Endodermal cell (in vitro differentiated cells): Measurements from ENCODE around the gene TMEM222. TPM values are rescaled to one million over a fixed set of nuclear protein-coding genes. Genes with fewer than 3 reads are reported as not detected.

ENCODE experiments used
- DNase-seq: peaks from one replicate; pipeline ENCODE4 v3.0.0-alpha.2; 2017
- H3K27ac ChIP-seq: 2 replicates; pipeline ENCODE4 v1.5.1; 2013; ENCODE audit warnings: mild to moderate bottlenecking, low read depth, low read length, moderate library complexity
- H3K27me3 ChIP-seq: 2 replicates; pipeline ENCODE4 v1.6.1; 2013; ENCODE audit warnings: mild to moderate bottlenecking, low read length, moderate library complexity; ENCODE audit not compliant: insufficient read depth, control insufficient read depth, poor library complexity, severe bottlenecking
- H3K36me3 ChIP-seq: 2 replicates; pipeline ENCODE4 v1.7.0; 2013; ENCODE audit warnings: mild to moderate bottlenecking, low read length, moderate library complexity; ENCODE audit not compliant: control insufficient read depth, insufficient read depth
- H3K4me1 ChIP-seq: one replicate; pipeline ENCODE4 v1.7.0; 2013; ENCODE audit warnings: low read length; ENCODE audit not compliant: control insufficient read depth, insufficient read depth
- H3K4me3 ChIP-seq: 2 replicates; pipeline ENCODE4 v1.5.1; 2013; ENCODE audit warnings: mild to moderate bottlenecking, low read length, moderate library complexity
- H3K9ac ChIP-seq: 2 replicates; pipeline ENCODE4 v1.6.1; 2013; ENCODE audit warnings: mild to moderate bottlenecking, low read length, moderate library complexity; ENCODE audit not compliant: poor library complexity, severe bottlenecking; ENCODE audit errors: extremely low read depth
- H3K9me3 ChIP-seq: 2 replicates; pipeline ENCODE4 v1.6.1; 2013; ENCODE audit warnings: mild to moderate bottlenecking, low read length, moderate library complexity; ENCODE audit not compliant: control insufficient read depth
- H3K27ac Mint-ChIP-seq: 2 replicates; pipeline ENCODE4 v1.8.0; 2020; ENCODE audit warnings: mixed read lengths
- H3K27me3 Mint-ChIP-seq: 2 replicates; pipeline ENCODE4 v1.8.0; 2021; ENCODE audit warnings: mild to moderate bottlenecking, mixed read lengths; ENCODE audit not compliant: insufficient read depth
- H3K36me3 Mint-ChIP-seq: 2 replicates; pipeline ENCODE4 v1.8.0; 2020; ENCODE audit warnings: low read depth, mixed read lengths
- H3K4me1 Mint-ChIP-seq: 2 replicates; pipeline ENCODE4 v1.8.0; 2020; ENCODE audit warnings: mixed read lengths
- H3K4me3 Mint-ChIP-seq: 2 replicates; pipeline ENCODE4 v1.8.0; 2020; ENCODE audit warnings: mild to moderate bottlenecking, moderate library complexity, mixed read lengths
- H3K9me3 Mint-ChIP-seq: 2 replicates; pipeline ENCODE4 v1.8.0; 2020; ENCODE audit warnings: mild to moderate bottlenecking, mixed read lengths
- CTCF ChIP-seq: fragments of 200-600 bp; sonication (generic); conservative IDR thresholded peaks from 2 replicates; pipeline ENCODE4 v1.5.0; 2021; ENCODE audit warnings: antibody characterized with exemption, mild to moderate bottlenecking
- WGBS, 2 experiments: methylation state at CpG; one replicate each; pipeline versions ENCODE4 v1.1.5 to v1.1.7; 2013; ENCODE audit warnings: missing lambda C conversion rate in 2 of 2, mixed read lengths in 1 of 2; ENCODE audit not compliant: insufficient coverage in 1 of 2, insufficient read length in 1 of 2; 5-methylcytosine and 5-hydroxymethylcytosine counted together
- total RNA-seq, 2 donors: library from RNA; stranded (reverse); fragmentation: NEBNext Ultra II Directional in 1 of 2; extraction: Animal tissue kit (Norgen Biotek cat#: 25700) in 1 of 2; gene quantifications; 2 replicates in 1 of 2; 3 replicates in 1 of 2; pipeline ENCODE4 v1.2.1, GENCODE V29; 2021

Gene TMEM222
- total RNA-seq, 2 donors from 2014 or later: 26.0 to 31.8 TPM

GRCh38 chr1:27331426-27331825 is 9.5 kb downstream of the TMEM222 start:
- Histone ChIP-seq H3K4me1 (no peaks in the 10 kb centered on the region), H3K9ac (no peak overlapping the region), H3K9me3 (no peaks in the 10 kb centered on the region), H3K4me3 (no peak overlapping the region), H3K27ac (no peak overlapping the region), H3K27me3 (no peaks in the 10 kb centered on the region), H3K36me3 (peaks cover 58% of the 10 kb centered on the region)
- Mint-ChIP-seq H3K27me3 (no peaks in the 10 kb centered on the region), H3K9me3 (no peaks in the 10 kb centered on the region), H3K4me1 (no peaks in the 10 kb centered on the region), H3K36me3 (peaks cover 42% of the 10 kb centered on the region), H3K27ac (no peak overlapping the region), H3K4me3 (no peak overlapping the region)
- WGBS, 2 experiments: 87% methylated on average over 3 of the region's 3 CpGs; no CpG with 5 or more reads in 1 of the 2 experiments
- no peak for TF ChIP-seq CTCF
- peak; percentile 31 for DNase-seq

- Mint-ChIP-seq H3K9me3 (no peaks in the 10 kb centered on the region), H3K36me3 (peaks cover 46% of the 10 kb centered on the region)
- no peak overlapping the region for H3K9ac ChIP-seq
These were observed 10.0 kb downstream of the TMEM222 start for GRCh38 chr1:27331922-27332321.

GRCh38 chr1:27332536-27333281 is 10.7 kb downstream of the TMEM222 start:
- Mint-ChIP-seq H3K27ac (peak overlapping the region; percentile 13), H3K4me3 (no peak overlapping the region), H3K4me1 (no peaks in the 10 kb centered on the region), H3K27me3 (no peaks in the 10 kb centered on the region), H3K36me3 (peaks cover 49% of the 10 kb centered on the region), H3K9me3 (no peaks in the 10 kb centered on the region)
- H3K36me3 ChIP-seq: peaks cover 47% of the 10 kb centered on the region
- no peak overlapping the region for H3K9ac ChIP-seq
- no peak overlapping the region for H3K4me3 ChIP-seq
- H3K4me1 ChIP-seq: no peaks in the 10 kb centered on the region
- no peak overlapping the region for H3K27ac ChIP-seq
- DNase-seq: peak; percentile 90
- H3K9me3 ChIP-seq: no peaks in the 10 kb centered on the region
- H3K27me3 ChIP-seq: no peaks in the 10 kb centered on the region
- peak; percentile 97 for TF ChIP-seq CTCF
- 76 to 89% methylated on average over 10 to 11 of the region's 11 CpGs for WGBS, 2 experiments

More at GRCh38 chr1:27331922-27332321, 10.0 kb downstream of the TMEM222 start:
- no peaks in the 10 kb centered on the region for H3K27me3 Mint-ChIP-seq
- Histone ChIP-seq H3K36me3 (peaks cover 53% of the 10 kb centered on the region), H3K4me3 (no peak overlapping the region), H3K27me3 (no peaks in the 10 kb centered on the region), H3K4me1 (no peaks in the 10 kb centered on the region), H3K9me3 (no peaks in the 10 kb centered on the region), H3K27ac (no peak overlapping the region)
- TF ChIP-seq CTCF: no peak
- peak; percentile 41 for DNase-seq
- H3K4me3 Mint-ChIP-seq: no peak overlapping the region
- no peak overlapping the region for H3K27ac Mint-ChIP-seq
- no peaks in the 10 kb centered on the region for H3K4me1 Mint-ChIP-seq
- WGBS, 2 experiments: 94 to 97% methylated on average over 5 of the region's 5 CpGs
